ENCODE results near the gene ZNRF3.

ZNRF3 gene

GRCh38 chr22:28891156-28891733 is 7.9 kb downstream of the ZNRF3 start:
- POLR2A ChIA-PET, result no interaction called here
- no peak for DNase-seq (ENCODE audit: low read depth, low spot score)
- no peak for TF ChIP-seq CTCF (IDR thresholded peaks at IDR 0.05; ENCODE audit: insufficient read depth, low read length, missing control alignments)
- H3K4me3 ChIP-seq (ENCODE audit: low read depth, low read length), result no peak overlapping the region
- CTCF ChIA-PET, result no interaction called here

GRCh38 chr22:28892175-28892731 is 8.9 kb downstream of the ZNRF3 start:
- TF ChIP-seq CTCF (IDR thresholded peaks at IDR 0.05; ENCODE audit: insufficient read depth, low read length, missing control alignments), result no peak
- DNase-seq (ENCODE audit: low read depth, low spot score), result no peak
- H3K4me3 ChIP-seq (ENCODE audit: low read depth, low read length), result no peak overlapping the region
- CTCF ChIA-PET, result no interaction called here
- POLR2A ChIA-PET, result no interaction called here

- TF ChIP-seq CTCF (IDR thresholded peaks at IDR 0.05; ENCODE audit: insufficient read depth, low read length, missing control alignments), result no peak
- ChIA-PET POLR2A (no interaction called here), CTCF (no interaction called here)
- no peak for DNase-seq (ENCODE audit: low read depth, low spot score)
- no peak overlapping the region for H3K4me3 ChIP-seq (ENCODE audit: low read depth, low read length)
Measured at GRCh38 chr22:28893810-28894209, 10.4 kb downstream of the ZNRF3 start.

DNA sequence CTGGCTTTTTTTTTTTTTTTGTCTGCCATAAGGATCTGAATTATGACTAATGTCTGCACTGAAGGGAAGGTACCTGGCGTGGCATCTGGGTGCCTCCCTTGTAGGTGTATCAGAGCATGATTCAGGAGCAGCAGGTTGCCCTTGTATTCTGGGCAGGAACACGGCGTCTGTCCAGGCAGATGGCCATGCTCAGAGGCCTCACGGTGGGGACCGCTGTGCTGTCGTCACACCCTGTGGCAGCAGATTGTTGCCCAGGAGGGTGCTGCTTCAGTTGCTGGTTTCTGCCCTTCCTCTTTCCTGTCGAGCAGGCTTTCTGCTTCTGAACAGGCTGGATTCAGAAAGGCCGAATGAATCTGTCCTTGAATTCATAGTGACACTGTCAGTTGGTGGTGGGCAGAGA is 11.0 kb downstream of the ZNRF3 start:
- TF ChIP-seq CTCF (IDR thresholded peaks at IDR 0.05; ENCODE audit: insufficient read depth, low read length, missing control alignments), result no peak
- DNase-seq (ENCODE audit: low read depth, low spot score), result no peak
- CTCF ChIA-PET, result no interaction called here
- H3K4me3 ChIP-seq (ENCODE audit: low read depth, low read length), result no peak overlapping the region
- POLR2A ChIA-PET, result no interaction called here

DNA sequence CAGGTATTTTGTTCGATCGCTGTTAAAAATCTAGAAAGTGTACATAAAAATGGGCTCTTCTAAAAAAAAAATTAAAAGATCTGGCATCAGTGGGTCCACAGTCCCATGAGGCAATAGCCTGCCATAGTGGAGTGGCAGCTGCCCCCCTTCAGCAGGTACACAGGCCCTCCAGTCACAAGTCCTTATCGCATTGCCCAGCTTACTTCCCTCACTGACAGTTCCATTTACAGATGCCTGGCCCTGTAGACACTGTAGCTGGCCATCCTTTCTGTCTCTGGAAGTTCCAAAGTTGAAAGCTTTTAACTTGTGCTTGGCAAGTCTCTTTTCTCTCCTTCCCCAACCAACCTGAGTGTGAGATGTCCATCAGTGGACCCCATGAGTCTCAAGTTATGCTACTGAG is 11.4 kb downstream of the ZNRF3 start:
- no peak overlapping the region for H3K4me3 ChIP-seq (ENCODE audit: low read depth, low read length)
- CTCF ChIA-PET, result interaction anchor here (0.6 kb wide), 1 partner anchor 9 kb away, joined by 3 read pairs; no protein-coding TSS in a partner anchor
- POLR2A ChIA-PET, result no interaction called here
- no peak for DNase-seq (ENCODE audit: low read depth, low spot score)
- TF ChIP-seq CTCF (IDR thresholded peaks at IDR 0.05; ENCODE audit: insufficient read depth, low read length, missing control alignments), result no peak

GRCh38 chr22:28896611-28897010 is 13.2 kb downstream of the ZNRF3 start:
- DNase-seq (ENCODE audit: low read depth, low spot score), result no peak
- CTCF ChIA-PET, result interaction anchor here (1.3 kb wide), 1 partner anchor 11 kb away, joined by 3 read pairs; no protein-coding TSS in a partner anchor
- no peak for TF ChIP-seq CTCF (IDR thresholded peaks at IDR 0.05; ENCODE audit: insufficient read depth, low read length, missing control alignments)
- H3K4me3 ChIP-seq (ENCODE audit: low read depth, low read length), result no peak overlapping the region
- POLR2A ChIA-PET, result no interaction called here
